WTC11 (cell line): Measurements from ENCODE around the gene CLDN17. TPM values are rescaled to one million over a fixed set of nuclear protein-coding genes. Genes with fewer than 3 reads are reported as not detected.
A peak's percentile ranks its signal among the peaks of the same experiment; 100 is the strongest.

ENCODE experiments used
- ATAC-seq: fragments of 200-7000 bp; cut with Tn5 transposase; 2 replicates; pipeline ENCODE4 v1.10.0; 2021; ENCODE audit warnings: mild to moderate bottlenecking, moderate library complexity
- CTCF ChIA-PET: fragments of 300-600 bp; sonication (Branson Sonifier 250); formaldehyde crosslinking; loops from one replicate; lab custom pipeline; 2021; ENCODE audit warnings: antibody characterized with exemption; lab: Charles Lee
- POLR2A ChIA-PET: fragments of 350-600 bp; sonication (Branson Sonifier 250); formaldehyde crosslinking; loops from one replicate; lab custom pipeline; 2021; ENCODE audit warnings: antibody characterized with exemption; lab: Charles Lee
- DNase-seq: peaks from one replicate; pipeline ENCODE4 v3.0.0; 2021; ENCODE audit warnings: low spot score
- H3K27ac Mint-ChIP-seq: 2 replicates; pipeline ENCODE4 v1.8.0; 2021; ENCODE audit warnings: mixed read lengths
- H3K27me3 Mint-ChIP-seq: 2 replicates; pipeline ENCODE4 v1.8.0; 2021; ENCODE audit warnings: low read depth, mild to moderate bottlenecking, moderate library complexity, mixed read lengths
- H3K36me3 Mint-ChIP-seq: 2 replicates; pipeline ENCODE4 v1.8.0; 2021; ENCODE audit warnings: mixed read lengths
- H3K4me1 Mint-ChIP-seq: 2 replicates; pipeline ENCODE4 v1.8.0; 2022; ENCODE audit warnings: mixed read lengths
- H3K4me3 Mint-ChIP-seq: 2 replicates; pipeline ENCODE4 v1.8.0; 2021; ENCODE audit warnings: mild to moderate bottlenecking, moderate library complexity, mixed read lengths
- H3K9me3 Mint-ChIP-seq: 2 replicates; pipeline ENCODE4 v1.8.0; 2021; ENCODE audit warnings: mixed read lengths
- ATF1 ChIP-seq: sonication (generic); formaldehyde crosslinking; IDR thresholded peaks from 2 replicates; pipeline ENCODE4 v1.8.1; 2023; ENCODE audit warnings: mild to moderate bottlenecking, moderate library complexity, missing genetic modification reagents
- CBFB ChIP-seq: sonication (generic); formaldehyde crosslinking; IDR thresholded peaks from 2 replicates; pipeline ENCODE4 v1.8.1; 2022; ENCODE audit warnings: mild to moderate bottlenecking, low read depth, missing genetic modification reagents
- ELF4 ChIP-seq: sonication (generic); formaldehyde crosslinking; IDR thresholded peaks from 2 replicates; pipeline ENCODE4 v1.8.1; 2022; ENCODE audit warnings: low read depth, mild to moderate bottlenecking, moderate library complexity, missing genetic modification reagents
- ETV6 ChIP-seq: sonication (generic); formaldehyde crosslinking; IDR thresholded peaks from 2 replicates; pipeline ENCODE4 v1.8.1; 2022; ENCODE audit warnings: mild to moderate bottlenecking, missing genetic modification reagents
- GTF2I ChIP-seq: fragments of 250-450 bp; sonication (Bioruptor Pico); conservative IDR thresholded peaks from 2 replicates; pipeline ENCODE4 v1.4.0; 2021; ENCODE audit warnings: mild to moderate bottlenecking
- IRF2 ChIP-seq: sonication (generic); formaldehyde crosslinking; IDR thresholded peaks from 2 replicates; pipeline ENCODE4 v1.8.0; 2022; ENCODE audit warnings: low read depth, missing genetic modification reagents, borderline replicate concordance
- MYBL2 ChIP-seq: sonication (generic); formaldehyde crosslinking; IDR thresholded peaks from 2 replicates; pipeline ENCODE4 v1.8.1; 2023; ENCODE audit warnings: mild to moderate bottlenecking, moderate library complexity, missing genetic modification reagents
- NR3C1 ChIP-seq: sonication (generic); formaldehyde crosslinking; conservative IDR thresholded peaks from 2 replicates; pipeline ENCODE4 v1.8.1; 2023; ENCODE audit warnings: low read depth, mild to moderate bottlenecking, missing genetic modification reagents
- RORB ChIP-seq: fragments of 250-450 bp; sonication (Bioruptor Pico); IDR thresholded peaks from 2 replicates; pipeline ENCODE4 v1.9.0; 2021; ENCODE audit warnings: mild to moderate bottlenecking
- SP1 ChIP-seq: sonication (generic); formaldehyde crosslinking; conservative IDR thresholded peaks from 2 replicates; pipeline ENCODE4 v1.8.1; 2022; ENCODE audit warnings: missing genetic modification reagents
- TEAD4 ChIP-seq: sonication (generic); formaldehyde crosslinking; IDR thresholded peaks from 2 replicates; pipeline ENCODE4 v1.8.0; 2022; ENCODE audit warnings: mild to moderate bottlenecking, missing genetic modification reagents
- TP53 ChIP-seq: sonication (generic); formaldehyde crosslinking; IDR thresholded peaks from 2 replicates; pipeline ENCODE4 v1.8.1; 2023; ENCODE audit warnings: mild to moderate bottlenecking, missing genetic modification reagents
- ZBTB21 ChIP-seq: sonication (generic); formaldehyde crosslinking; IDR thresholded peaks from 2 replicates; pipeline ENCODE4 v1.8.1; 2023; ENCODE audit warnings: mild to moderate bottlenecking, missing genetic modification reagents, borderline replicate concordance
- total RNA-seq: library from RNA; stranded (reverse); gene quantifications from 3 replicates; pipeline ENCODE4 v1.2.3, GENCODE V29; 2021
- TF ChIP-seq, protein P1 (sequence below): sonication (generic); formaldehyde crosslinking; conservative IDR thresholded peaks from 2 replicates; pipeline ENCODE4 v1.8.1; 2023; ENCODE audit warnings: mild to moderate bottlenecking, low read depth, missing genetic modification reagents, moderate library complexity
- TF ChIP-seq, protein P2 (sequence below): sonication (generic); formaldehyde crosslinking; IDR thresholded peaks from 2 replicates; pipeline ENCODE4 v1.8.0; 2023; ENCODE audit warnings: missing genetic modification reagents
- TF ChIP-seq, protein P3 (sequence below): fragments of 250-450 bp; sonication (Bioruptor Pico); IDR thresholded peaks from 2 replicates; pipeline ENCODE4 v2.1.2; 2022; ENCODE audit warnings: mild to moderate bottlenecking, moderate library complexity
- TF ChIP-seq, protein P4 (sequence below): sonication (generic); formaldehyde crosslinking; IDR thresholded peaks from 2 replicates; pipeline ENCODE4 v1.8.0; 2023; ENCODE audit warnings: missing genetic modification reagents, mild to moderate bottlenecking, borderline replicate concordance
- TF ChIP-seq, protein P5 (sequence below): fragments of 250-450 bp; sonication (Bioruptor Pico); conservative IDR thresholded peaks from 2 replicates; pipeline ENCODE4 v1.9.0; 2021; ENCODE audit warnings: mild to moderate bottlenecking
- TF ChIP-seq, protein P6 (sequence below): fragments of 250-450 bp; sonication (Bioruptor Pico); IDR thresholded peaks from 2 replicates; pipeline ENCODE4 v1.9.0; 2021; ENCODE audit warnings: mild to moderate bottlenecking

The CLDN17 gene
- total RNA-seq, 1 experiment from 2014 or later: not detected

DNA sequence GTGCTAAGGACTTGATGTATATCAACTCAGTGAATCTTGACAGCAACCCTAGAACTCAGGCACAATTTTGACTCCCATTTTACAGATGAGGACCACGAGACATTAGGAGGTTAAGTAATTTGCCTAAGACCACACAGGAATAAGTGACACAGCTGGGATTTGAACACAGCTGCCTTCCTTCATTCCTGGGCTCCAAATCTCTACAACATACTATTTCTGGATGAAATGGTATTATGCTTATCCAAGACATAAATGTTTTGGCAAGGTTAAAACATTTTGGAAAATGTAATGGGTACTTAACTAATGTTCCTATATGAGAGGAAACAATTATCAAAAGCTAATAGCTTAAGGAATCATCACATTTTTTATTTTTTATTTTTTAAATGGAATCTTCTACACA lies 44.5 kb upstream of the CLDN17 start (continued):
- TF ChIP-seq, protein P1, sequence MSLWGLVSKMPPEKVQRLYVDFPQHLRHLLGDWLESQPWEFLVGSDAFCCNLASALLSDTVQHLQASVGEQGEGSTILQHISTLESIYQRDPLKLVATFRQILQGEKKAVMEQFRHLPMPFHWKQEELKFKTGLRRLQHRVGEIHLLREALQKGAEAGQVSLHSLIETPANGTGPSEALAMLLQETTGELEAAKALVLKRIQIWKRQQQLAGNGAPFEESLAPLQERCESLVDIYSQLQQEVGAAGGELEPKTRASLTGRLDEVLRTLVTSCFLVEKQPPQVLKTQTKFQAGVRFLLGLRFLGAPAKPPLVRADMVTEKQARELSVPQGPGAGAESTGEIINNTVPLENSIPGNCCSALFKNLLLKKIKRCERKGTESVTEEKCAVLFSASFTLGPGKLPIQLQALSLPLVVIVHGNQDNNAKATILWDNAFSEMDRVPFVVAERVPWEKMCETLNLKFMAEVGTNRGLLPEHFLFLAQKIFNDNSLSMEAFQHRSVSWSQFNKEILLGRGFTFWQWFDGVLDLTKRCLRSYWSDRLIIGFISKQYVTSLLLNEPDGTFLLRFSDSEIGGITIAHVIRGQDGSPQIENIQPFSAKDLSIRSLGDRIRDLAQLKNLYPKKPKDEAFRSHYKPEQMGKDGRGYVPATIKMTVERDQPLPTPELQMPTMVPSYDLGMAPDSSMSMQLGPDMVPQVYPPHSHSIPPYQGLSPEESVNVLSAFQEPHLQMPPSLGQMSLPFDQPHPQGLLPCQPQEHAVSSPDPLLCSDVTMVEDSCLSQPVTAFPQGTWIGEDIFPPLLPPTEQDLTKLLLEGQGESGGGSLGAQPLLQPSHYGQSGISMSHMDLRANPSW: no peak
- no peak for TF ChIP-seq SP1 (CRISPR knock-in tag)
- TF ChIP-seq GTF2I: no peak
- no peak for TF ChIP-seq ZBTB21 (CRISPR knock-in tag)
- TF ChIP-seq, protein P2, sequence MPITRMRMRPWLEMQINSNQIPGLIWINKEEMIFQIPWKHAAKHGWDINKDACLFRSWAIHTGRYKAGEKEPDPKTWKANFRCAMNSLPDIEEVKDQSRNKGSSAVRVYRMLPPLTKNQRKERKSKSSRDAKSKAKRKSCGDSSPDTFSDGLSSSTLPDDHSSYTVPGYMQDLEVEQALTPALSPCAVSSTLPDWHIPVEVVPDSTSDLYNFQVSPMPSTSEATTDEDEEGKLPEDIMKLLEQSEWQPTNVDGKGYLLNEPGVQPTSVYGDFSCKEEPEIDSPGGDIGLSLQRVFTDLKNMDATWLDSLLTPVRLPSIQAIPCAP (CRISPR knock-in tag): no peak
- no peak for TF ChIP-seq NR3C1 (CRISPR knock-in tag)
- no peak for TF ChIP-seq TP53 (CRISPR knock-in tag)
- TF ChIP-seq, protein P3, sequence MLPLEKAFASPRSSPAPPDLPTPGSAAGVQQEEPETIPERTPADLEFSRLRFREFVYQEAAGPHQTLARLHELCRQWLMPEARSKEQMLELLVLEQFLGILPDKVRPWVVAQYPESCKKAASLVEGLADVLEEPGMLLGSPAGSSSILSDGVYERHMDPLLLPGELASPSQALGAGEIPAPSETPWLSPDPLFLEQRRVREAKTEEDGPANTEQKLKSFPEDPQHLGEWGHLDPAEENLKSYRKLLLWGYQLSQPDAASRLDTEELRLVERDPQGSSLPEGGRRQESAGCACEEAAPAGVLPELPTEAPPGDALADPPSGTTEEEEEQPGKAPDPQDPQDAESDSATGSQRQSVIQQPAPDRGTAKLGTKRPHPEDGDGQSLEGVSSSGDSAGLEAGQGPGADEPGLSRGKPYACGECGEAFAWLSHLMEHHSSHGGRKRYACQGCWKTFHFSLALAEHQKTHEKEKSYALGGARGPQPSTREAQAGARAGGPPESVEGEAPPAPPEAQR (CRISPR knock-in tag): no peak
- TF ChIP-seq RORB (CRISPR knock-in tag): no peak

DNA sequence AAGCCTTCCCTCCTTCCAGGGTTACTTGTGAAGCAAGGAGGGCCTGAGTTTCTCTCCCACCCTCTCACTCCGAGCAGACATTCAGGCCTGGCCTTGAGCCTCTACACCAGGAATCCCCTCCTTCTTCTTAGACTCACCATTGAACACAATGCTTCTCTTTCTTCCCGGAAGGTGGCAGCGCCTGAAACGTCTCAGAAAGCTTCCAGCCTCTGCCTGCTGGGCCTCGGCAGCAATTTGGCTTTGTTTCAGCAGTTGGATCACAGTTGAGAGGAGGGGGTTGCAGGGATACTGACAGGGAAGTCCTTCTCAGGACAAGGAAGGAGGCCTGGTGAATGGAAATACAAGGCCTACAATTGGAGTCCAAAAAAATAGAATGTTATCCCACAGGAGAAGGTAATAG lies 43.0 kb upstream of the CLDN17 start:
- H3K4me3 Mint-ChIP-seq: no peak overlapping the region
- DNase-seq: peak; percentile 27
- no peaks in the 10 kb centered on the region for H3K9me3 Mint-ChIP-seq
- no peaks in the 10 kb centered on the region for H3K27me3 Mint-ChIP-seq
- TF ChIP-seq, protein P4, sequence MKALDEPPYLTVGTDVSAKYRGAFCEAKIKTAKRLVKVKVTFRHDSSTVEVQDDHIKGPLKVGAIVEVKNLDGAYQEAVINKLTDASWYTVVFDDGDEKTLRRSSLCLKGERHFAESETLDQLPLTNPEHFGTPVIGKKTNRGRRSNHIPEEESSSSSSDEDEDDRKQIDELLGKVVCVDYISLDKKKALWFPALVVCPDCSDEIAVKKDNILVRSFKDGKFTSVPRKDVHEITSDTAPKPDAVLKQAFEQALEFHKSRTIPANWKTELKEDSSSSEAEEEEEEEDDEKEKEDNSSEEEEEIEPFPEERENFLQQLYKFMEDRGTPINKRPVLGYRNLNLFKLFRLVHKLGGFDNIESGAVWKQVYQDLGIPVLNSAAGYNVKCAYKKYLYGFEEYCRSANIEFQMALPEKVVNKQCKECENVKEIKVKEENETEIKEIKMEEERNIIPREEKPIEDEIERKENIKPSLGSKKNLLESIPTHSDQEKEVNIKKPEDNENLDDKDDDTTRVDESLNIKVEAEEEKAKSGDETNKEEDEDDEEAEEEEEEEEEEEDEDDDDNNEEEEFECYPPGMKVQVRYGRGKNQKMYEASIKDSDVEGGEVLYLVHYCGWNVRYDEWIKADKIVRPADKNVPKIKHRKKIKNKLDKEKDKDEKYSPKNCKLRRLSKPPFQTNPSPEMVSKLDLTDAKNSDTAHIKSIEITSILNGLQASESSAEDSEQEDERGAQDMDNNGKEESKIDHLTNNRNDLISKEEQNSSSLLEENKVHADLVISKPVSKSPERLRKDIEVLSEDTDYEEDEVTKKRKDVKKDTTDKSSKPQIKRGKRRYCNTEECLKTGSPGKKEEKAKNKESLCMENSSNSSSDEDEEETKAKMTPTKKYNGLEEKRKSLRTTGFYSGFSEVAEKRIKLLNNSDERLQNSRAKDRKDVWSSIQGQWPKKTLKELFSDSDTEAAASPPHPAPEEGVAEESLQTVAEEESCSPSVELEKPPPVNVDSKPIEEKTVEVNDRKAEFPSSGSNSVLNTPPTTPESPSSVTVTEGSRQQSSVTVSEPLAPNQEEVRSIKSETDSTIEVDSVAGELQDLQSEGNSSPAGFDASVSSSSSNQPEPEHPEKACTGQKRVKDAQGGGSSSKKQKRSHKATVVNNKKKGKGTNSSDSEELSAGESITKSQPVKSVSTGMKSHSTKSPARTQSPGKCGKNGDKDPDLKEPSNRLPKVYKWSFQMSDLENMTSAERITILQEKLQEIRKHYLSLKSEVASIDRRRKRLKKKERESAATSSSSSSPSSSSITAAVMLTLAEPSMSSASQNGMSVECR (CRISPR knock-in tag): no peak
- TF ChIP-seq MYBL2 (CRISPR knock-in tag): no peak
- TF ChIP-seq, protein P5, sequence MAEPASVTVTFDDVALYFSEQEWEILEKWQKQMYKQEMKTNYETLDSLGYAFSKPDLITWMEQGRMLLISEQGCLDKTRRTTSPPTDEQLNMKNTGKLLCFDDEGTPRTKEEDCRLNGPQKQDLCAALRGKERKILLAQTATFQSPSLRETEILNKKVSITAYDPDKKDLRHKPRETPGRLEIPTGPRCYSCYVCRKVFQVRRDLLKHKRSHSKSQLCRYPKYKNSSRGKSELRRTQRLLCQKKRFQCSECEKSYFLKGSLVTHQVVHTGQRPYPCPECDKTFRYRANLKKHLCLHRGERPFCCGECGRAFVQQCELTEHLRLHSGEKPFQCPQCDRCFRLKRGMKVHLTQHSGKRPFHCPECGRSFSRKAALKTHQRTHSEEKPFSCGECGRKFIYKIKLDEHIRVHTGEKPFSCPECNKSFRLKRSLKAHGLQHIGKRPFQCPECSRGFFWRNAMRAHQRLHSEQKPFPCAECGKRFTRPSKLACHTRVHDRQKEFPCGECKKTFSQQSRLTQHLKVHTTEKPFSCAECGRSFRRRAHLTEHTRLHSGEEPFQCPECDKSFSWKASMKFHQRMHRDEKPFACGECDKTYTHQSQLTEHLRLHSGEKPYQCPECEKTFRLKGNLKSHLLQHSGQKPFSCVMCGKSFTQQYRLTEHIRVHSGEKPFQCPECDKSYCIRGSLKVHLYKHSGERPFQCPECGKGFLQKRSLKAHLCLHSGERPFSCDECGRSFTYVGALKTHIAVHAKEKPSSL: no peak
- TF ChIP-seq ATF1: no peak
- no peak for TF ChIP-seq IRF2
- no peak for TF ChIP-seq TEAD4 (CRISPR knock-in tag)
- TF ChIP-seq, protein P6, sequence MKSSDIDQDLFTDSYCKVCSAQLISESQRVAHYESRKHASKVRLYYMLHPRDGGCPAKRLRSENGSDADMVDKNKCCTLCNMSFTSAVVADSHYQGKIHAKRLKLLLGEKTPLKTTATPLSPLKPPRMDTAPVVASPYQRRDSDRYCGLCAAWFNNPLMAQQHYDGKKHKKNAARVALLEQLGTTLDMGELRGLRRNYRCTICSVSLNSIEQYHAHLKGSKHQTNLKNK (CRISPR knock-in tag): no peak
- no peak for TF ChIP-seq CBFB (CRISPR knock-in tag)
- TF ChIP-seq ELF4 (CRISPR knock-in tag): no peak
- TF ChIP-seq ETV6 (CRISPR knock-in tag): no peak
- H3K4me1 Mint-ChIP-seq: peaks cover 10% of the 10 kb centered on the region
- H3K27ac Mint-ChIP-seq: no peak overlapping the region
- CTCF ChIA-PET: no interaction called here
- POLR2A ChIA-PET: no interaction called here
- ATAC-seq: peak; percentile 65
- no peaks in the 10 kb centered on the region for H3K36me3 Mint-ChIP-seq
